Measurements from ENCODE around the gene FAM20B.

DNA sequence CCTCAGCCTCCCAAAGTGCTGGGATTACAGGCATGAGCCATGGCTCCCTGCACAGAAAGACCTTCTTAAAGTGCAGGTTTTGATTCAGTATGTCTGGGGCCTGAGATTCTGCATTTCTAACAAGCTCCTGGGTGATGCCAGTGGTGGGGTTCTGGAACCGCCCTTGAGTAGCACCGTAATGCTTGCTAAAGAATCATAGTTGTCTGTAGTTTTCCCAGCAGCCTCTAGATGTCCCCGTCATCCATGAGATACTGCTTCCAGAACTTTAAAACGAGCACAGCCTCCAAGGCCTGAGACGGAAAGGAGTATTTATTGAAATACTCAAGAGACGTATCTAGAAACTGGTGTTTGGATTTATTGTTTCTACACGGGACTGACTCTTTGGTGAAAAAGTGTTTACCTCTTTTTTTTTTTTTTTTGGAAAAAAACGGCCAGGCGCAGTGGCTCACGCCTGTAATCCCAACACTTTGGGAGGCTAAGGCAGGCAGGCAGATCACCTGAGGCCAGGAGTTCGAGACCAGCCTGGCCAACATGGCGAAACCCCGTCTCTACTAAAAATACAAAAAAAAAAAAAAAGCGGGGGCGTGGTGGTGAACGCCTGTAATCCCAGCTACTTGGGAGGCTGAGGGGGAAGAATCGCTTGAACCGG is 53.5 kb downstream of the FAM20B start:
- TF ChIP-seq POLR2AphosphoS5 (IDR thresholded peaks at IDR 0.05) (no peak), POLR2A (IDR thresholded peaks at IDR 0.05) (no peak)
- TF ChIP-seq, protein P1, sequence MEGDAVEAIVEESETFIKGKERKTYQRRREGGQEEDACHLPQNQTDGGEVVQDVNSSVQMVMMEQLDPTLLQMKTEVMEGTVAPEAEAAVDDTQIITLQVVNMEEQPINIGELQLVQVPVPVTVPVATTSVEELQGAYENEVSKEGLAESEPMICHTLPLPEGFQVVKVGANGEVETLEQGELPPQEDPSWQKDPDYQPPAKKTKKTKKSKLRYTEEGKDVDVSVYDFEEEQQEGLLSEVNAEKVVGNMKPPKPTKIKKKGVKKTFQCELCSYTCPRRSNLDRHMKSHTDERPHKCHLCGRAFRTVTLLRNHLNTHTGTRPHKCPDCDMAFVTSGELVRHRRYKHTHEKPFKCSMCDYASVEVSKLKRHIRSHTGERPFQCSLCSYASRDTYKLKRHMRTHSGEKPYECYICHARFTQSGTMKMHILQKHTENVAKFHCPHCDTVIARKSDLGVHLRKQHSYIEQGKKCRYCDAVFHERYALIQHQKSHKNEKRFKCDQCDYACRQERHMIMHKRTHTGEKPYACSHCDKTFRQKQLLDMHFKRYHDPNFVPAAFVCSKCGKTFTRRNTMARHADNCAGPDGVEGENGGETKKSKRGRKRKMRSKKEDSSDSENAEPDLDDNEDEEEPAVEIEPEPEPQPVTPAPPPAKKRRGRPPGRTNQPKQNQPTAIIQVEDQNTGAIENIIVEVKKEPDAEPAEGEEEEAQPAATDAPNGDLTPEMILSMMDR (IDR thresholded peaks at IDR 0.05 in 8 of 11, conservative IDR thresholded peaks at IDR 0.05 in 3 of 11), result peak; percentile 41 to 73 (median 64)

Data from spleen (tissue), 7 donors.